AG09309 (cell line): ENCODE data around the gene MEIS2.

Experiments
- DNase-seq: peaks from one replicate; pipeline ENCODE4 v3.0.0-alpha.2; 2010; ENCODE audit warnings: low read depth
- H3K4me3 ChIP-seq: 2 replicates; pipeline ENCODE4 v1.5.1; 2011; ENCODE audit warnings: mild to moderate bottlenecking, low read depth, low read length, moderate library complexity; ENCODE audit not compliant: control insufficient read depth
- CTCF ChIP-seq: IDR thresholded peaks from 2 replicates; pipeline ENCODE4 v1.5.1; 2011; ENCODE audit warnings: mild to moderate bottlenecking, low read depth, low read length, inconsistent platforms; ENCODE audit not compliant: insufficient read depth, control insufficient read depth; ENCODE audit errors: missing control alignments

MEIS2 gene

GRCh38 chr15:37096558-37097143, 3.7 kb downstream of the MEIS2 start:
- TF ChIP-seq CTCF: no peak
- peak overlapping the region; percentile 79 for H3K4me3 ChIP-seq
- no peak for DNase-seq

- H3K4me3 ChIP-seq: peak overlapping the region; percentile 79
- no peak for TF ChIP-seq CTCF
- DNase-seq: no peak
Observed at GRCh38 chr15:37095770-37096557, 4.4 kb downstream of the MEIS2 start.

GRCh38 chr15:37094915-37095711, 5.2 kb downstream of the MEIS2 start:
- DNase-seq: no peak
- TF ChIP-seq CTCF: no peak
- H3K4me3 ChIP-seq: peak overlapping the region; percentile 18

- no peak overlapping the region for H3K4me3 ChIP-seq
- DNase-seq: no peak
- no peak for TF ChIP-seq CTCF
Observed at GRCh38 chr15:37094333-37094914, 5.9 kb downstream of the MEIS2 start.

GRCh38 chr15:37093480-37094332, 6.6 kb downstream of the MEIS2 start:
- no peak for TF ChIP-seq CTCF

More at GRCh38 chr15:37093480-37094332, 6.6 kb downstream of the MEIS2 start:
- DNase-seq: no peak
- H3K4me3 ChIP-seq: no peak overlapping the region
